IPS DF 4.7 (cell line): ENCODE measurements around the gene CORO2B.

Source experiments
- DNase-seq: peaks from one replicate; pipeline ENCODE4 v3.0.0-alpha.2; 2013; ENCODE audit warnings: low spot score; ENCODE audit errors: extremely low read depth

CORO2B gene

DNA sequence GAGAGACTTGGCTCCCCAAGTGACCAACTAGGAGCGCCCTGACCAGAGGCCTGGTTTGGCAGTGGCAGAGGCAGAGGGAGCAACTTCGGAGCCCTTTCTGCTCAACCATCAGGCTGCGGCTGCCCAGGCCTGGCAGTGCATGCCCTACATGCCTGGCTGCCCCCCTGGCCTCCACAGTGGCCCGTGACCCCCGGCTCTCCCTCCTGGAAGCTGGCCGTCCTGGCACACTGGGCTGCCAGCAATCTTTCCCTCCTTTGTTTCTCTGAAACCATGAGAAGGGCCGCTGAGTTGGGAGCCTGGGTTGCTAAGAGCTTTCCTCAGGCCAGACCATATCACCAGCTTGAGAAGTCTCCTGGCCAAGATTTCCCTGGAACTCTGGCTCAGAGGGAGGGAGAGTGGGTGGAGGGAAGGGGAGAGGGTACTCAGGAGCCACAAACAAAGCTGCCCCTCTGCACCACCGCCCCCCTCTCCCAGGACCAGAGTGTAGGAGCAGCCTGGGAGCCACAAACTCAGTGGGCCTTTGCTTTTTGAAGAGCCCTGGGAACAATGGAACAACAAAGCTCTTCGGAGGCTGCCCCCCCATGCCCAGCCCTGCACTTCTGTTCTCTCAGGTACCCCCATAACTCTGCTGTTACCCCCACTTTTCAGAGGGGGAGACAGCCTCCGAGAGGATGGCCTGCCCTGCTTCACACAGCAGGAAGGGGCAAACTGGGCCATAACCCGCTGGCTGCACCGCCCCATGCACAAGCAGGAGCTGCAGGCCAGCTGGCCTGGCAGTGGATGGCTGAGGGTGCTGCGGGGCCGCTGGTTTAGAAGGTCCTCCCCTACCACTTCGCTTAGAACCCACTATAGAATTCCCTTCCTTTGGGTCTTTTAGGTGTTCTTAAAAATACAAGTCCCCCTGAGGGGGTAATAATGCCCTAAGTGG, 11.3 kb downstream of the CORO2B start:
- DNase-seq = no peak

GRCh38 chr15:68590721-68591389, 12.1 kb downstream of the CORO2B start:
- DNase-seq = no peak

- no peak for DNase-seq
Observed at GRCh38 chr15:68592054-68592453, 13.3 kb downstream of the CORO2B start.

GRCh38 chr15:68592544-68592943, 13.8 kb downstream of the CORO2B start:
- DNase-seq = no peak

- DNase-seq = no peak
Observed at GRCh38 chr15:68593341-68593740, 14.5 kb downstream of the CORO2B start.

GRCh38 chr15:68593828-68594532, 15.2 kb downstream of the CORO2B start:
- no peak for DNase-seq

- no peak for DNase-seq
Observed at GRCh38 chr15:68594533-68595259, 15.9 kb downstream of the CORO2B start.

GRCh38 chr15:68595260-68595564, 16.4 kb downstream of the CORO2B start:
- no peak for DNase-seq

DNA sequence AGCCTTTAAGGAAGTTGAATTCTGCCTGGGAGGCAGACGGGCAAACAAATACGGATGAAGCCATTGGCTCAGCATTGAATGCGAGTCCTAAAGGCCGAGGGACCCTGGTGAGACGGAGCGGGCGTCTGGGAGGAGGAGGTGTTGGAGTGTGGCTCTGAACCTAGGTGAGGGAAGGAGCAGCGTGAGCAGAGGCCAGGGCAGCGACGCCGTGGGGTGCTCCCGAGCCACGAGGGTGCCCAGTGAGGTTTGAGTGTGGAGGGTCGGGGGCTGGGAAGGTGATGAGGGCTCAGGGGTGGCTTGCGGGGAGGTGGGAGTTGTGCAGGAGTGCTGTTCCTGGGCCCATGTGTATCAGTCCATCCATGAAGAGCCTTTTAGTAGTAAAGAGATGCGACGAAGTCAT, 17.0 kb downstream of the CORO2B start:
- DNase-seq = no peak

GRCh38 chr15:68596691-68597090, 17.9 kb downstream of the CORO2B start:
- DNase-seq = no peak

- no peak for DNase-seq
Observed at GRCh38 chr15:68597581-68597980, 18.8 kb downstream of the CORO2B start.

- no peak for DNase-seq
Observed at GRCh38 chr15:68598171-68599152, 19.7 kb downstream of the CORO2B start.

DNA sequence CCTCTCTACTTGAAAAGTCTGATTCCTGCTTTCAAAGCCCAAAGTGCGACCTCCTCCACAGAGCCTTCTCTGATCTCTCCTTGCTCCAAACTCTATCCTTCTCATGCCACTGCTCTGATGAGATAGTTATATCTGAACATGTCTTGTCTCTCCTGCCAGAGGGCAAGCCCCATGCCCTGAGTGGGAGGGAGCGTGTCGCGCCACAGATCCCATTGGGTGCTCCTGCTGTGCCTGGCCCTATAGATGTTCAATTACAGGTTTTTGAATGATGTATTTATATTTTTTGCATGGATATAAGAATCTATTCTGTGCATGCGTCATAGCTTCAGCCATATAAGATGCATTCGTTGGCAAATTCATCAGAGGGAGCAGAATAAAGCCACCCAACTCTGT, 20.4 kb downstream of the CORO2B start:
- DNase-seq = no peak

- DNase-seq = no peak
Observed at GRCh38 chr15:68599560-68600071, 20.8 kb downstream of the CORO2B start.

DNA sequence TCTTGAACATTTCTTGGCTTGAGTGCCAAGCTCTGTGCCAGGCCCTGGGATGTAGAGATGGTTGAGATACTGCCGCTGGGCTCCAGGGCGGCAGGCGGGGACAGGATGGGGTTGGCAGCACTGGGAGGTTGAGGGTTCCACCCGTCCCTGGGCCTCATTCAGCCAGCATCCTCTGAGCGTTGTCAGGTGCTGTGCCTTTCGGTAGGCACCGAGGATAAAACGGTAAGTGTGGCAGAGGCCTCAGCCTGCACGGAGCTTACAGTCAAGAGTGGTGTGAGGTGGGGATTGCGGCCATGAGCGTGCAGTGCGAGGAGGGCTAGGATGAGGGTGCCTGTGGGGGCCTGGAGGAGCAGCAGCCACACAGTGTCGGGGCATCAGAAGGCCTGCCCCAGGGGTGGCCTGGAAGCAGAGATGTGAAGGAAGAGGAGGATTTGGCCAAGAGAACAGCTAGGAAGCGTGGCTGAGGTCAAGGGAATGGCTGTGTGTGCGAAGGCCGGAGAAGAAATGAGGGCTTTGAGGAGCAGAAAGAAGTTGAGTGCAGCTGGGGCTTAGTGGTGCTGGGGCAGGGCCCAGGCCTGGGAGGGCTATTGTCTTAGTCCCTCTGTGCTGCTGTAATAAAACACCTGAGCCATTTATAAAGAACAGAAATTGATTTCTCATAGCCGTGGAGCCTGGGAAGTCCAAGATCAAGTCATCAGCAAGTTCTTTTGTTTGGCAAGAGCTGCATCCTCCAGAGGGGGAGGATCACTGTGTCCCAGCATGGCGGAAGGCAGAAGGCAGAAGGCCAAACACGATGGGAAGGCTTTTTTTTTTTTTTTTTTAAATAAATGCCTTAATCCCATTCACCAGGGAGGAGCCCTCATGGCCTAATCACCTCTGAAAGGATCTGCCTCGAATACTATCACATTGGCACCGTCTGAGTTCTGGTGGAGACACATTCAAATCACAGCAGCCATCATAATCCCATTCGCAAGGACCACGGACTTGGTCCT, 22.7 kb downstream of the CORO2B start:
- no peak for DNase-seq

DNA sequence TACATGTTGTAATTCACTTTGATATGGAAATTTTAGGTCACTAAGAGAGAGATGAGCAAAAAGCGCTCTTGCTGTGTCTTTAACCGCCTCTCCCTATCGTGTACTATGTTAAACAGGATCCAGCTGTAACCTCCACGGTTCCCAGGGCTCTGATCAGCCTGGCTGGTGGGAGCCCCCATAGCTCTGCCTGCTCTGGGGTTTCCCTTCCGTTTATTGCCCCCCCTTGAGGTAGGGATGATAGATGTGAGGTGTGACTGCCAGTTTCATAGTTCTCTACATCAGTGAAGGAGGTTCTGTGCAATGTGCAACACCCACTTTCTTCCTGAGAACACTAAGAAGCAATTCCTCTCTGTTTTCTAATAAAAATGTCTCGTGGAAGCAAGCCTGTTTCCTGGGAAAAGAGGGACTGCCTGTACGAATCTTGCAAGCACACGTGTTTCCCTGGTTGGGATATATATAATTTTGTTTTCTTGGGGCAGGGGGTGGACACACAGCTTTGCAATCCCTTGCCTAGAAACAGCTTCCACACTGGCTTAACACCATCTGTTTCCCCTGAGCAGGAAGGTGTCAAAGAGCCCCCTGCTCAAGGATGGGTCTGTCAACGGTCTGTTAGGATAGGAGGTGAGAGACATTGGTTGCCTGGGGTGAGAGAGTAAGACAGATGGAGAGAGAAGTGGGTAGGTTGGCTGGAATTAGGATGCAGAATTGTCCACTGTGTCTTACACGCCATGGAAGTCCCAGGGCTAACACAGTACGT, 23.8 kb downstream of the CORO2B start:
- DNase-seq = no peak

- no peak for DNase-seq
Observed at GRCh38 chr15:68603216-68603595, 24.4 kb downstream of the CORO2B start.

- no peak for DNase-seq
Observed at GRCh38 chr15:68603951-68604350, 25.2 kb downstream of the CORO2B start.
